ENCODE data around the gene SLC43A2.

GRCh38 chr17:1588821-1589585 lies 39.6 kb downstream of the SLC43A2 start:
- TF ChIP-seq GATA2 (IDR thresholded peaks at IDR 0.05; ENCODE audit: low read depth, low read length) (no peak), GATA3 (IDR thresholded peaks at IDR 0.05; ENCODE audit: low read depth, low read length) (no peak)
